HepG2 (cell line): Measurements from ENCODE around the gene SLC2A4. TPM values are rescaled to one million over a fixed set of nuclear protein-coding genes. Genes with fewer than 3 reads are reported as not detected.
A peak's percentile ranks its signal among the peaks of the same experiment; 100 is the strongest.

ENCODE experiments used
- BRD4 ChIP-seq: sonication (generic); formaldehyde crosslinking; IDR thresholded peaks from 2 replicates; pipeline ENCODE4 v1.4.0; 2020; ENCODE audit warnings: missing genetic modification reagents
- FUBP1 ChIP-seq: sonication (generic); formaldehyde crosslinking; IDR thresholded peaks from 2 replicates; pipeline ENCODE4 v1.5.1; 2020; ENCODE audit warnings: missing genetic modification reagents, mild to moderate bottlenecking, borderline replicate concordance
- KDM5B ChIP-seq: sonication (generic); formaldehyde crosslinking; IDR thresholded peaks from 2 replicates; pipeline ENCODE4 v1.4.0; 2020; ENCODE audit warnings: missing genetic modification reagents, mild to moderate bottlenecking, borderline replicate concordance
- MTERF4 ChIP-seq: sonication (generic); formaldehyde crosslinking; IDR thresholded peaks from 2 replicates; pipeline ENCODE4 v1.8.0; 2023; ENCODE audit warnings: mild to moderate bottlenecking, missing genetic modification reagents
- NFAT5 ChIP-seq: sonication (generic); formaldehyde crosslinking; IDR thresholded peaks from 2 replicates; pipeline ENCODE4 v1.4.0; 2020; ENCODE audit warnings: missing genetic modification reagents
- PCBP2 ChIP-seq: fragments of 200-400 bp; formaldehyde crosslinking; optimal IDR thresholded peaks from 2 replicates; pipeline ENCODE3; 2018; ENCODE audit warnings: low read length, low read depth; ENCODE audit not compliant: poor library complexity, severe bottlenecking
- TEAD2 ChIP-seq: sonication (generic); formaldehyde crosslinking; IDR thresholded peaks from 2 replicates; pipeline ENCODE4 v1.9.0; 2021; ENCODE audit warnings: missing genetic modification reagents
- ZBTB43 ChIP-seq: sonication (generic); formaldehyde crosslinking; conservative IDR thresholded peaks from 2 replicates; pipeline ENCODE4 v1.4.0; 2020; ENCODE audit warnings: missing genetic modification reagents
- ZNF34 ChIP-seq: sonication (generic); formaldehyde crosslinking; IDR thresholded peaks from 2 replicates; pipeline ENCODE4 v1.4.0; 2020; ENCODE audit warnings: mild to moderate bottlenecking, missing genetic modification reagents, borderline replicate concordance
- ZNF562 ChIP-seq: sonication (generic); formaldehyde crosslinking; IDR thresholded peaks from 2 replicates; pipeline ENCODE4 v1.8.0; 2022; ENCODE audit warnings: missing genetic modification reagents, borderline replicate concordance
- ZNF629 ChIP-seq: sonication (generic); formaldehyde crosslinking; conservative IDR thresholded peaks from 2 replicates; pipeline ENCODE4 v1.5.0; 2020; ENCODE audit warnings: missing genetic modification reagents
- ZNF687 ChIP-seq: sonication (generic); formaldehyde crosslinking; IDR thresholded peaks from 2 replicates; pipeline ENCODE4 v1.5.1; 2020; ENCODE audit warnings: mild to moderate bottlenecking, missing genetic modification reagents, moderate library complexity
- ZSCAN22 ChIP-seq: sonication (generic); formaldehyde crosslinking; IDR thresholded peaks from 2 replicates; pipeline ENCODE4 v1.4.0; 2020; ENCODE audit warnings: mild to moderate bottlenecking, missing genetic modification reagents
- polyA plus RNA-seq, 8 experiments: library from polyadenylated mRNA; depleted of rRNA in 3 of 8; stranded (reverse) in 7 of 8; unstranded in 1 of 8; fragments of >200 nt; fragmentation: Illumina TruSeq in 4 of 8; extraction: Trizol in 4 of 8; gene quantifications; 2 replicates each; pipeline versions ENCODE4 v1.2.1 to v1.2.3, GENCODE V29; 2011 to 2016; ENCODE audit warnings: low read depth in 4 of 8, missing spikeins in 1 of 8, mixed read lengths in 1 of 8; ENCODE audit not compliant: insufficient read depth in 1 of 8
- total RNA-seq, 5 experiments: library from RNA; depleted of rRNA; stranded (reverse); fragments of >200 nt; fragmentation: Illumina TruSeq; extraction: Trizol; gene quantifications; 2 replicates each; pipeline ENCODE4 v1.2.3, GENCODE V29; 2016; ENCODE audit warnings: low read depth in 1 of 5

The SLC2A4 gene
- total and polyA plus RNA-seq, 2 of the 13 experiments (the other 11 are each of a cell fraction or from before 2014, with no cell fraction given): 4.9 to 5.8 TPM

GRCh38 chr17:7252176-7253043, 29.1 kb upstream of the SLC2A4 start, which contains the start of gene ELP5 (continued):
- TF ChIP-seq NFAT5 (CRISPR knock-in tag) (no peak), KDM5B (peak; percentile 73), ZNF34 (peak; percentile 57; the same call in 1 of the 2 replicates), ZNF629 (CRISPR knock-in tag) (no peak), ZSCAN22 (CRISPR knock-in tag) (no peak), ZNF687 (CRISPR knock-in tag) (peak; percentile 94), TEAD2 (no peak), ZBTB43 (peak; percentile 67), PCBP2 (no peak), BRD4 (peak; percentile 81), FUBP1 (CRISPR knock-in tag) (no peak), ZNF562 (CRISPR knock-in tag) (no peak), MTERF4 (CRISPR knock-in tag) (no peak; the same call in 1 of the 2 replicates)
